Measurements from ENCODE around the gene KLHL3.

GRCh38 chr5:137738947-137739346 is 3.1 kb upstream of the KLHL3 start:
- TF ChIP-seq CTCF (IDR thresholded peaks at IDR 0.05) (no peak), POLR2A (IDR thresholded peaks at IDR 0.05) (no peak), EP300 (IDR thresholded peaks at IDR 0.05) (no peak)
